IMR-90 (cell line): ENCODE data around the gene FEM1A. TPM values are rescaled to one million over a fixed set of nuclear protein-coding genes. Genes with fewer than 3 reads are reported as not detected.
A peak's percentile ranks its signal among the peaks of the same experiment; 100 is the strongest.
"Not testable (repeated sequence)": the region's sequence is repeated elsewhere in the genome, so short reads cannot be mapped to it uniquely, and the experiment has no call there.

Experiments used
- ATAC-seq: fragments of 200-7000 bp; cut with Tn5 transposase; 2 replicates; pipeline ENCODE4 v1.9.1; 2020; ENCODE audit warnings: low read depth, mild to moderate bottlenecking, moderate library complexity
- BruUV-seq: library from RNA; stranded (reverse); fragments of 400-500 nt; replicated peaks from 2 replicates; lab custom pipeline; 2021; lab: Mats Ljungman, UMichigan
- CTCF ChIA-PET: fragments of 300-600 bp; formaldehyde crosslinking; extraction: SDS; loops from one replicate; lab custom pipeline; 2021; ENCODE audit warnings: antibody characterized with exemption; lab: Yijun Ruan, JAX
- POLR2A ChIA-PET: fragments of 300-600 bp; sonication (Branson Sonifier 250); formaldehyde crosslinking; loops from one replicate; lab custom pipeline; 2022; ENCODE audit warnings: antibody characterized with exemption; ENCODE audit not compliant: unreplicated experiment; lab: Charles Lee
- DNase-seq: peaks from one replicate; pipeline ENCODE4 v3.0.0; 2013
- H2AFZ ChIP-seq: replicated peaks from 2 replicates; pipeline ENCODE3; 2013; ENCODE audit warnings: low read length, mild to moderate bottlenecking; ENCODE audit not compliant: poor library complexity
- H2AK5ac ChIP-seq: 2 replicates; pipeline ENCODE4 v1.6.1; 2013; ENCODE audit warnings: low read depth, low read length, inconsistent platforms
- H2AK9ac ChIP-seq: replicated peaks from 2 replicates; pipeline ENCODE3; 2013; ENCODE audit warnings: mild to moderate bottlenecking, low read depth, low read length, moderate library complexity; ENCODE audit not compliant: poor library complexity
- H2BK120ac ChIP-seq: 2 replicates; pipeline ENCODE4 v1.6.1; 2013; ENCODE audit warnings: low read depth, low read length, inconsistent platforms
- H2BK15ac ChIP-seq: 3 replicates; pipeline ENCODE4 v1.6.1; 2013; ENCODE audit warnings: low read depth, low read length, inconsistent platforms
- H2BK20ac ChIP-seq: 2 replicates; pipeline ENCODE4 v1.6.1; 2013; ENCODE audit warnings: low read depth, mild to moderate bottlenecking, inconsistent platforms, low read length, moderate library complexity
- H2BK5ac ChIP-seq: 2 replicates; pipeline ENCODE4 v1.6.1; 2013; ENCODE audit warnings: mild to moderate bottlenecking, low read depth, low read length, inconsistent platforms; ENCODE audit not compliant: poor library complexity, severe bottlenecking
- H3K14ac ChIP-seq: replicated peaks from 2 replicates; pipeline ENCODE4 v1.6.1; 2013; ENCODE audit warnings: low read depth, low read length, inconsistent platforms
- H3K18ac ChIP-seq: 2 replicates; pipeline ENCODE4 v1.6.1; 2013; ENCODE audit warnings: low read depth, low read length, control low read depth
- H3K23ac ChIP-seq: 2 replicates; pipeline ENCODE4 v1.6.1; 2013; ENCODE audit warnings: low read depth, low read length, inconsistent platforms
- H3K27ac ChIP-seq: 2 replicates; pipeline ENCODE4 v1.5.1; 2013; ENCODE audit warnings: mild to moderate bottlenecking, control low read depth, low read length; ENCODE audit not compliant: insufficient read depth
- H3K27me3 ChIP-seq: 2 replicates; pipeline ENCODE4 v1.6.1; 2013; ENCODE audit warnings: low read length; ENCODE audit not compliant: control insufficient read depth, insufficient read depth
- H3K36me3 ChIP-seq: 2 replicates; pipeline ENCODE4 v1.6.1; 2013; ENCODE audit warnings: low read length, mixed read lengths; ENCODE audit not compliant: control insufficient read depth, insufficient read depth
- H3K4ac ChIP-seq: 2 replicates; pipeline ENCODE4 v1.6.1; 2013; ENCODE audit warnings: low read depth, low read length, inconsistent platforms
- H3K4me1 ChIP-seq: 2 replicates; pipeline ENCODE4 v1.6.1; 2013; ENCODE audit warnings: low read length, mixed read lengths; ENCODE audit not compliant: control insufficient read depth, insufficient read depth
- H3K4me2 ChIP-seq: 2 replicates; pipeline ENCODE4 v1.6.1; 2013; ENCODE audit warnings: low read depth, mild to moderate bottlenecking, control low read depth, low read length, moderate library complexity
- H3K4me3 ChIP-seq: 2 replicates; pipeline ENCODE4 v1.5.1; 2013; ENCODE audit warnings: low read depth, mild to moderate bottlenecking, control low read depth, low read length, moderate library complexity; ENCODE audit not compliant: insufficient read depth
- H3K56ac ChIP-seq: 2 replicates; pipeline ENCODE4 v1.6.1; 2013; ENCODE audit warnings: low read length, inconsistent platforms; ENCODE audit not compliant: insufficient read depth; ENCODE audit errors: extremely low read depth
- H3K79me1 ChIP-seq, 2 experiments: 2 replicates each; pipeline ENCODE4 v1.6.1; 2013; ENCODE audit warnings: low read length in 2 of 2, inconsistent platforms in 1 of 2, low read depth in 1 of 2
- H3K9ac ChIP-seq: 2 replicates; pipeline ENCODE4 v1.6.1; 2013; ENCODE audit warnings: low read depth, low read length, control low read depth
- H3K9me1 ChIP-seq: 2 replicates; pipeline ENCODE4 v1.6.1; 2013; ENCODE audit warnings: low read length, inconsistent platforms; ENCODE audit not compliant: insufficient read depth
- H3K9me3 ChIP-seq: 2 replicates; pipeline ENCODE4 v1.6.1; 2013; ENCODE audit warnings: low read length; ENCODE audit not compliant: control insufficient read depth, insufficient read depth
- H4K20me1 ChIP-seq: 2 replicates; pipeline ENCODE4 v1.6.1; 2013; ENCODE audit warnings: low read length, inconsistent platforms; ENCODE audit not compliant: insufficient read depth
- H4K5ac ChIP-seq: 2 replicates; pipeline ENCODE4 v1.6.1; 2013; ENCODE audit warnings: mild to moderate bottlenecking, low read depth, low read length, control low read depth
- H4K8ac ChIP-seq, 2 experiments: 2 replicates each; pipeline ENCODE4 v1.6.1; 2013; ENCODE audit warnings: low read depth in 2 of 2, low read length in 2 of 2, control low read depth in 1 of 2, inconsistent platforms in 1 of 2
- H4K91ac ChIP-seq: 2 replicates; pipeline ENCODE4 v1.6.1; 2013; ENCODE audit warnings: low read depth, low read length, inconsistent platforms; ENCODE audit not compliant: insufficient read depth
- FOS ChIP-seq: fragments of 150-350 bp; IDR thresholded peaks from 2 replicates; pipeline ENCODE4 v1.6.1; 2016; ENCODE audit warnings: low read depth, low read length
- MAZ ChIP-seq: IDR thresholded peaks from 2 replicates; pipeline ENCODE4 v1.6.1; 2012; ENCODE audit warnings: low read depth, mild to moderate bottlenecking, low read length, improper control_type of control experiment, moderate library complexity, borderline replicate concordance
- RCOR1 ChIP-seq: IDR thresholded peaks from 2 replicates; pipeline ENCODE4 v1.6.1; 2012; ENCODE audit warnings: mild to moderate bottlenecking, low read length, improper control_type of control experiment; ENCODE audit not compliant: insufficient replicate concordance
- RFX5 ChIP-seq: IDR thresholded peaks from 2 replicates; pipeline ENCODE4 v1.8.0; 2012; ENCODE audit warnings: low read depth, mild to moderate bottlenecking, low read length, moderate library complexity
- WGBS, 2 experiments: methylation state at CpG; one replicate each; pipeline versions ENCODE4 v1.1.5 to v1.1.7; 2013; ENCODE audit warnings: missing lambda C conversion rate in 2 of 2; ENCODE audit not compliant: insufficient read length in 1 of 2; ENCODE audit errors: extremely low coverage in 2 of 2; 5-methylcytosine and 5-hydroxymethylcytosine counted together
- dilution Hi-C: fragments of 300-500 bp; cut with HindIII; formaldehyde crosslinking; loops from one replicate; pipeline ENCODE4 v1.14.3; 2018; ENCODE audit warnings: low sequenced_read_pairs; ENCODE audit not compliant: unreplicated experiment
- in situ Hi-C: fragments of 300-500 bp; cut with MboI; formaldehyde crosslinking; loops from 3 replicates; pipeline ENCODE4 v1.14.3; 2019; ENCODE audit warnings: low sequenced_read_pairs, inconsistent platforms, mixed read lengths
- intact Hi-C: fragments of 100-400 bp; cut with micrococcal nuclease; formaldehyde crosslinking; loops from 2 replicates; pipeline ENCODE4 v1.10.0; 2022
- polyA plus RNA-seq, 3 experiments: library from polyadenylated mRNA; depleted of rRNA; stranded (reverse); fragments of >200 nt; gene quantifications; 2 replicates each; pipeline ENCODE4 v1.2.3, GENCODE V29; 2012; ENCODE audit warnings: low replicate concordance in 1 of 3
- total RNA-seq: library from RNA; depleted of rRNA; stranded (reverse); fragments of >200 nt; gene quantifications from 2 replicates; pipeline ENCODE4 v1.2.3, GENCODE V29; 2012

The FEM1A gene
- total and polyA plus RNA-seq, 2 of the 4 experiments (the other 2 are of a cell fraction) = 5.3 to 8.8 TPM

DNA sequence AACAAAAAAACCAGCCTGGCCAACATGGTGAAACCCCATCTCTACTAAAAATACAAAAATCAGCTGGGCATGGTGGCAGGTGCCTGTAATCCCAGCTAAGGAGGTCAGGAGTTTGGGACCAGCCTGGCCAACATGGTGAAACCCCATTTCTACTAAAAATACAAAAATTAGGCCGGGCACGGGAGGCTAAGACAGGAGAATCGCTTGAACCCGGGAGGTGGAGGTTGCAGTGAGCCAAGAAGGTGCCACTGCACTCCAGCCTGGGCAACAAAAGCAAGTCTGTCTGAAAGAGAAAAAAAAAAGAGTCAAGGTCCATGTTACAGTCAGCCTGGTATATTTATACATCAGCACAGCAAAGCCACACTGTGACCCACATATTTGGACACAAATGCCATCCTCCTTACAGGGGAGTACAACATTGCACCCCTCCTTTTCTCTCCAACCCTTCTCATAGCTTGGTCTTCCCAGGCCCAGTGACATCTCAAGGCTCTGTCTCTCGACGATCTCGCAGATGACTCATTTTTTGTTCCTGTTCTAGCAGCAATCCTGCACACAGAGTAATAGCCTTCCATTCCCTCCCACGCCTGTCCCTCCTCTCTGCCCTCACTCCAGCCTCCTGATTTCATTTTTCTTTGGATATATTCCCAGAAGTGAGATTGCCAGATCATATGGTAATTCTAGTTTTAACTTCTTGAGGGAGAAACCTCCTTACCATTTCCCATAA is 46.9 kb upstream of the FEM1A start:
- Histone ChIP-seq H2AFZ (peak overlapping the region; percentile 19), H2AK9ac (no peak overlapping the region), H3K9me3 (no peaks in the 10 kb centered on the region), H3K56ac (no peak overlapping the region), H4K8ac (no peak overlapping the region), H3K79me1 (no peaks in the 10 kb centered on the region), H3K18ac (no peak overlapping the region), H3K4ac (no peak overlapping the region), H4K5ac (no peak overlapping the region), H4K91ac (no peak overlapping the region), H3K27ac (no peak overlapping the region), H3K9me1 (no peaks in the 10 kb centered on the region), H2BK5ac (no peak overlapping the region), H4K20me1 (no peaks in the 10 kb centered on the region), H2BK20ac (no peak overlapping the region), H3K14ac (no peak overlapping the region), H3K4me1 (peaks cover 2% of the 10 kb centered on the region; the same call in 1 of the 2 replicates), H3K23ac (no peak overlapping the region), H2BK15ac (no peak overlapping the region), H2BK120ac (no peak overlapping the region), H3K27me3 (peaks cover 13% of the 10 kb centered on the region), H3K4me2 (peak overlapping the region; percentile 61), H3K9ac (no peak overlapping the region), H3K36me3 (no peaks in the 10 kb centered on the region), H3K4me3 (no peak overlapping the region), H2AK5ac (no peak overlapping the region)
- intact Hi-C loops = no loop called here
- dilution Hi-C loops = no loop called here
- ATAC-seq = peak; percentile 100
- WGBS, 2 experiments = 47% methylated on average over 3 of the region's 8 CpGs; no CpG with 5 or more reads in 1 of the 2 experiments
- POLR2A ChIA-PET = no interaction called here
- TF ChIP-seq RFX5 = no peak
- peak; percentile 11 for TF ChIP-seq RCOR1
- TF ChIP-seq FOS = peak; percentile 86
- peak; percentile 42; the same call in 1 of the 2 replicates for TF ChIP-seq MAZ
- DNase-seq = peak; percentile 95
- no TSS peak for BruUV-seq
- in situ Hi-C loops = no loop called here
- CTCF ChIA-PET = no interaction called here

DNA sequence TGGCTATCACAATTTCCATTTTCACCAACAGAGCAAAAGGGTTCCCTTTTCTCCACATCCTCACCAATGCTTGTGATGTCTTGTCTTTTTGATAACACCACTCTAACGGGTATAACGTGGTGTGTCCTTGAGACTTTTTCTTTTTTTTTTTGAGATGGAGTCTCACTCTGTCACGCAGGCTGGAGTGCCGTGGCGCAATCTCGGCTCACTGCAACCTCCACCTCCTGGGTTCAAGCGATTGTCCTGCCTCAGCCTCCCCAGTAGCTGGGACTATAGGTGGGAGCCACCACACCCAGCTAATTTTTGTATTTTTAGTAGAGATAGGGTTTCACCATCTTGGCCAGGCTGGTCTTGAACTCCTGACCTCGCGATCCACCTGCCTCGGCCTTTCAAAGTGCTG is 46.4 kb upstream of the FEM1A start:
- H3K79me1 ChIP-seq, H3K36me3 ChIP-seq, H2AK9ac ChIP-seq, H3K4me2 ChIP-seq, H3K9me3 ChIP-seq, DNase-seq, dilution Hi-C loops, H2BK15ac ChIP-seq, H3K9ac ChIP-seq, H2AFZ ChIP-seq, H2BK5ac ChIP-seq, H3K4ac ChIP-seq, H4K20me1 ChIP-seq, BruUV-seq, H3K4me1 ChIP-seq, H3K56ac ChIP-seq, in situ Hi-C loops, H3K18ac ChIP-seq, H4K5ac ChIP-seq, CTCF ChIA-PET, H2BK120ac ChIP-seq, H3K4me3 ChIP-seq, H3K14ac ChIP-seq, H3K23ac ChIP-seq, H3K27ac ChIP-seq, intact Hi-C loops, H4K8ac ChIP-seq, ATAC-seq, H2BK20ac ChIP-seq, H3K9me1 ChIP-seq, H2AK5ac ChIP-seq, POLR2A ChIA-PET, H4K91ac ChIP-seq: not testable (repeated sequence)
- peaks cover 13% of the 10 kb centered on the region for H3K27me3 ChIP-seq
- no CpG with 5 or more reads among the region's 10 CpGs for WGBS, 2 experiments
